Endometrial microvascular endothelial cells (primary cell): ENCODE results near the gene MBD3. TPM values are rescaled to one million over a fixed set of nuclear protein-coding genes. Genes with fewer than 3 reads are reported as not detected.

ENCODE experiments used
- in situ Hi-C: cut with HindIII; loops from 2 replicates; pipeline ENCODE4 v1.10.0; 2017; ENCODE audit warnings: low sequenced_read_pairs, low pct_unique_long_range_greater_than_20kb; ENCODE audit errors: inconsistent ontology term
- total RNA-seq: library from RNA; depleted of rRNA; stranded (reverse); fragments of >200 nt; gene quantifications from one replicate; pipeline ENCODE4 v1.2.3, GENCODE V29; 2015; ENCODE audit errors: inconsistent ontology term

Gene MBD3
- total RNA-seq, 1 donor from 2014 or later, result 120 TPM

- in situ Hi-C loops, result no loop called here
These were observed 12.8 kb upstream of the MBD3 start, which contains the start of gene UQCR11 for GRCh38 chr19:1605236-1606137. Gene UQCR11 (minus strand): TSS chr19:1605462. CDS start chr19:1605409, 53 bp downstream.

GRCh38 chr19:1602091-1602707 lies 9.5 kb upstream of the MBD3 start:
- in situ Hi-C loops, result no loop called here

- in situ Hi-C loops, result no loop called here
These were observed 9.0 kb upstream of the MBD3 start for GRCh38 chr19:1601613-1602064.

- in situ Hi-C loops, result no loop called here
These were observed 6.8 kb upstream of the MBD3 start for GRCh38 chr19:1599460-1599846.

GRCh38 chr19:1598777-1599459 lies 6.3 kb upstream of the MBD3 start:
- in situ Hi-C loops, result no loop called here

- in situ Hi-C loops, result no loop called here
These were observed 772 bp upstream of the MBD3 start for GRCh38 chr19:1593501-1593772.

- in situ Hi-C loops, result no loop called here
These were observed 476 bp downstream of the MBD3 start for GRCh38 chr19:1592024-1592754.

GRCh38 chr19:1591421-1592023 lies 1.1 kb downstream of the MBD3 start:
- in situ Hi-C loops, result no loop called here

- in situ Hi-C loops, result no loop called here
These were observed 1.8 kb downstream of the MBD3 start for GRCh38 chr19:1590641-1591397.

GRCh38 chr19:1587872-1588271 lies 4.8 kb downstream of the MBD3 start:
- in situ Hi-C loops, result no loop called here

- in situ Hi-C loops, result no loop called here
These were observed 7.5 kb downstream of the MBD3 start for GRCh38 chr19:1585243-1585580.

GRCh38 chr19:1584500-1585242 lies 8.0 kb downstream of the MBD3 start:
- in situ Hi-C loops, result no loop called here

- in situ Hi-C loops, result no loop called here
These were observed 10.5 kb downstream of the MBD3 start for GRCh38 chr19:1582201-1582600.

GRCh38 chr19:1580957-1581356 lies 11.7 kb downstream of the MBD3 start:
- in situ Hi-C loops, result no loop called here

- in situ Hi-C loops, result no loop called here
These were observed 12.3 kb downstream of the MBD3 start for GRCh38 chr19:1580382-1580781.

GRCh38 chr19:1579222-1579621 lies 13.4 kb downstream of the MBD3 start:
- in situ Hi-C loops, result no loop called here

- in situ Hi-C loops, result no loop called here
These were observed 14.6 kb downstream of the MBD3 start for GRCh38 chr19:1577929-1578618.
